SK-MEL-5 (cell line): Measurements from ENCODE around the gene CCDC186. TPM values are rescaled to one million over a fixed set of nuclear protein-coding genes. Genes with fewer than 3 reads are reported as not detected.
A peak's percentile ranks its signal among the peaks of the same experiment; 100 is the strongest.
"Not testable (repeated sequence)": the region's sequence is repeated elsewhere in the genome, so short reads cannot be mapped to it uniquely, and the experiment has no call there.

Source experiments
- DNase-seq: peaks from one replicate; pipeline ENCODE4 v3.0.0-alpha.2; 2016; ENCODE audit warnings: low read depth, low spot score
- in situ Hi-C: cut with HindIII; loops from 2 replicates; pipeline ENCODE4 v1.10.0; 2016; ENCODE audit warnings: low sequenced_read_pairs, high pct_unique_total_duplicates, low pct_unique_long_range_greater_than_20kb
- total RNA-seq: library from RNA; depleted of rRNA; stranded (reverse); fragments of >200 nt; shearing (Covaris generic); gene quantifications from 2 replicates; pipeline ENCODE4 v1.2.3, GENCODE V29; 2014

Gene CCDC186
- total RNA-seq, 1 experiment from 2014 or later: 7.6 TPM

- in situ Hi-C loops: not testable (repeated sequence)
These were observed 33.2 kb downstream of the CCDC186 start for GRCh38 chr10:114140827-114141226.

GRCh38 chr10:114140036-114140435, 34.0 kb downstream of the CCDC186 start:
- in situ Hi-C loops: no loop called here
- no peak for DNase-seq

More at GRCh38 chr10:114140827-114141226, 33.2 kb downstream of the CCDC186 start:
- not testable (repeated sequence) for DNase-seq

GRCh38 chr10:114138581-114138980, 35.4 kb downstream of the CCDC186 start:
- DNase-seq: no peak
- in situ Hi-C loops: no loop called here

- in situ Hi-C loops: no loop called here
- DNase-seq: no peak
These were observed 38.5 kb downstream of the CCDC186 start for GRCh38 chr10:114135476-114135875.

GRCh38 chr10:114131094-114131493, 42.9 kb downstream of the CCDC186 start:
- no peak for DNase-seq
- in situ Hi-C loops: no loop called here

- in situ Hi-C loops: no loop called here
- no peak for DNase-seq
These were observed 53.0 kb downstream of the CCDC186 start for GRCh38 chr10:114121031-114121430.

- DNase-seq: no peak
- in situ Hi-C loops: no loop called here
These were observed 55.5 kb downstream of the CCDC186 start for GRCh38 chr10:114118514-114118913.

GRCh38 chr10:114117728-114118127, 56.3 kb downstream of the CCDC186 start:
- in situ Hi-C loops: no loop called here
- DNase-seq: no peak

GRCh38 chr10:114115661-114116445, 58.1 kb downstream of the CCDC186 start:
- in situ Hi-C loops: no loop called here
- DNase-seq: no peak

GRCh38 chr10:114110174-114110972, 63.6 kb downstream of the CCDC186 start:
- in situ Hi-C loops: no loop called here
- peak; percentile 31 for DNase-seq

GRCh38 chr10:114103284-114103683, 70.7 kb downstream of the CCDC186 start:
- peak; percentile 75 for DNase-seq
- in situ Hi-C loops: no loop called here

GRCh38 chr10:114102256-114102655, 71.7 kb downstream of the CCDC186 start:
- in situ Hi-C loops: no loop called here
- DNase-seq: no peak

GRCh38 chr10:114100848-114101741, 72.9 kb downstream of the CCDC186 start:
- in situ Hi-C loops: no loop called here
- DNase-seq: no peak

- DNase-seq: no peak
- in situ Hi-C loops: no loop called here
These were observed 77.1 kb downstream of the CCDC186 start for GRCh38 chr10:114096864-114097263.

- no peak for DNase-seq
- in situ Hi-C loops: no loop called here
These were observed 78.3 kb downstream of the CCDC186 start for GRCh38 chr10:114095559-114096337.

- in situ Hi-C loops: no loop called here
- DNase-seq: no peak
These were observed 79.2 kb downstream of the CCDC186 start for GRCh38 chr10:114094795-114095194.

- in situ Hi-C loops: no loop called here
- DNase-seq: peak; percentile 15
These were observed 86.3 kb downstream of the CCDC186 start for GRCh38 chr10:114087655-114088054.
